NCI-H510A (cell line): ENCODE data around the gene TMIGD2.
"Not testable (repeated sequence)": the region's sequence is repeated elsewhere in the genome, so short reads cannot be mapped to it uniquely, and the experiment has no call there.

Experiments
- DNase-seq: peaks from one replicate; lab custom pipeline; 2025; lab: John Stamatoyannopoulos, UW

Gene TMIGD2

GRCh38 chr19:4267101-4267900 lies 34.9 kb downstream of the TMIGD2 start:
- no peak for DNase-seq

- no peak for DNase-seq
These were observed 35.8 kb downstream of the TMIGD2 start for GRCh38 chr19:4266253-4267000.

DNA sequence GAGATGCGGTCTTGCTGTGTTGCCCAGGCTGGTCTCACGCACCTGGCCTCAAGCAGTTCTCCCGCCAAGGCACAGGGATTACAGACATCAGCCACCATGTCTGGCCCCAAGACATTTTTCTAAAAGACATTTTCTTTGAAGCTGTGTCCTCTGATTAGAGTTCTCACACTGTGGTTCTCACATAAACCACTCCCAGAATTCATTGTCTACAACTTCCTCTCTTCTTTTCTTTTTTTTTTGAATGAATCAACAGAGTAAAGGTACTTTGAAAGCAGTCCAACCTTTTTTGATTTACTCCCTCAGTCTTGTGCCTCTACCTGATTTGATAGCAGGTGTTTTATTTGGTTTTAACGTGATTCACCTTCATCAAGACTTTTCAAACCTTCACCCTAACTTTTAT lies 37.4 kb downstream of the TMIGD2 start:
- DNase-seq, result no peak

DNA sequence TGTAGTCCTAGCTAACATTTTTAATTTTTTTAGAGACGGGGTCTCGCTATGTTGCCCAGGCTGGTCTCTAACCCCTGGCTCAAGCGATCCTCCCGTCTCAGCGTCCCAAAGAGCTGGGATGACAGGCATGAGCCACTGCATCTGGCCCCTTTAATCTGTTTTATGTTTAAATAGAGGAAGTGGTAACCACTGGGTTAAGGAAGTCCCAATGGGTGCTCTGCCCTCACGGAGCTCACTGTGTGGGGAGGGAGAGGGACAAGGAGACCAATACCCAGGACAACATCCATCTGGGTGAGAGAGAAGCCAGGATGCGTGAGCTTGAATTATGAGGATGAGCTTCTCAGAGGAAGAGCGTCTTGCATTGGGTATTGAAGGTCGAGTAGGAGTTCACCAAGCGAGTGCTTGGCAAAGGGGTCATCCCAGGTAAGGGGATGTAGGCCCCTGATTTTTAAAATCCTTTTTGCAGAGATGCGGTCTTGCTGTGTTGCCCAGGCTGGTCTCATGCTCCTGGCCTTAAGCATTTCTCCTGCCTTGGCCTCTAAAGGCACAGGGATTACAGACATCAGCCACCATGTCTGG lies 41.5 kb downstream of the TMIGD2 start:
- DNase-seq, result no peak

DNA sequence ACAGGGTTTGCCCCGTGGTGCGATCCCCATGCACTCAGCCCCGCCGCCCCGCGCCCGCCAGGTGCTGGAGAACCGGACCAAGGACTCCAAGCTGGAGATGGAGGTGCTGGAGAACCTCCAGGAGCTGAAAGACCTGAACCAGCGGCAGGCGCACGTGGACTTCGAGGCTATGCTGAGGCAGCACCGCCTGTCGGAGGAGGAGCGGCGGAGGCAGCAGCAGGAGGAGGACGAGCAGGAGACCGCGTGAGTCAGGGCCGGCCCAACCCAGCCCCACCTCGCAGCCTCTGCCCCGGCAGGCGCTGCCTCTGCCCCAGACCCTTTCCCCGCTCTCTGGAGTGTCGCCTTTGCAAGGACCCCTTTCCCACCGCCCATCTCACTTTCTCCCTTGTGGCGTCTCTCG lies 44.0 kb downstream of the TMIGD2 start:
- no peak for DNase-seq

DNA sequence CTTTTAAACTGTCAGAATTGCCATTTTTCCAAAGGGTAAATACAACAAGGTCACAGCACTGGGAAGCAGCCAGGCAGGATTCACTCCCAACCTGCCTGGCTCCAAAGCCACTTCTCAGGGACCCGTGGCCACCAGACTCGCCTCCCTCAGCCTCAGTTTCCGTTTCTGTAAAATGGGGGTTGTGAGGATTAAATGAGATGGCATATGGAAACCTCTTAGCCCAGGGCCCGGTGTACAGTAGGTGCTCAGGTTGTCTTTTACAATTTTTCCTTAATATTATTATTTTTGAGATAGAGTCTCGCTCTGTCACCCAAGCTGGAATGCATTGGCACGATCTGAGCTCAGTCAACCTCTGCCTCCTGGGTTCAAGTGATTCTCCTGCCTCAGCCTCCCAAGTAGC lies 45.2 kb downstream of the TMIGD2 start:
- DNase-seq, result no peak

- no peak for DNase-seq
These were observed 45.6 kb downstream of the TMIGD2 start for GRCh38 chr19:4256563-4256962.

DNA sequence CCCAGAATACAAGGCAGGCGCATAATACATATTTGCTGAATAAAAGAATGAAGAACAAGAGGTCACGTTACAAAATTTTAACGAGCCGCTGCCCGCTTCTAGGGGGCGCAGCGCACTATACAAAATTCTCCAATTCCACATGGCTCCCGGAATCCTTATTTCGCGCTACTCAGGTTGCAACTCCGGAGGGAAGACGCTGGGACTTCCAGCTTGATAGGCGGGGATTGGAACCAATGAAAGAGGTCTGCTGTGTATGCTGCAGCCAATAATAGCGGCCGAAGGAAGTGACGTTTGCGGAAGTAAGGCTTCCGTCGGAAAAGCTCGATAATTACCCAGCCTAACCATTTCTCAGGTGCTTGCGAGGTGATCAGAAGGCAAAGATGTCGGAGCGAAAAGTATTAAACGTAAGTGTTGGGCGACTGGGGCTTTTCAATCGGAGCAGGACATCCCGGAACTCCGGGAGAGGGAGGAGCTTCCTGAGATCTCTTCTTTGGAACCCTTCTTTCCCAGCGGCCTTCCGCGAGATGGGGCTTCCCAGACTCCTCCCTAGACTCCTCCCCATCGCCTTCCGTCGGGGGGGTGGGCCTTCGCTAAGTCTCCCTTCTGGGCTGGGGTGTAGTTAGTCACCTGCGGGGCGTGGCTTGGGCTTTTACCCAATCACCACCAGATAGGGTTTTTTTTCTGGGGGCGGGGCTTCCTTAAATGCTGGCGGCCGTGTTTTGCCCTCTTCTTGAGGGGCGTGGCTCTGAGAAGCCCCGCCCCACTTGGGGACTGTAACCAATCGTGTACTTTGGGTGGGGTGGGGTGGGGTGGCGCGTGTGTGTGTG lies 55.2 kb downstream of the TMIGD2 start, which contains the start of gene YJU2:
TSS of gene YJU2 (plus strand) at position 314 of the 827 bp plus-strand sequence. CDS start at position 381, 67 bp downstream.
- peak; percentile 99 for DNase-seq

- DNase-seq, result not testable (repeated sequence)
These were observed 56.3 kb downstream of the TMIGD2 start for GRCh38 chr19:4245938-4246337.
